NCI-H146 treated with DMSO at 0.1 percent for 48 hours (cell line): ENCODE results near the gene RAI1.

Experiments used
- DNase-seq: peaks from one replicate; lab custom pipeline; 2025; ENCODE audit not compliant: unreplicated experiment; lab: John Stamatoyannopoulos, UW

The RAI1 gene

GRCh38 chr17:17853811-17854447 lies 172.7 kb downstream of the RAI1 start:
- no peak for DNase-seq

- DNase-seq: no peak
Observed at GRCh38 chr17:17855976-17856375, 174.7 kb downstream of the RAI1 start.

DNA sequence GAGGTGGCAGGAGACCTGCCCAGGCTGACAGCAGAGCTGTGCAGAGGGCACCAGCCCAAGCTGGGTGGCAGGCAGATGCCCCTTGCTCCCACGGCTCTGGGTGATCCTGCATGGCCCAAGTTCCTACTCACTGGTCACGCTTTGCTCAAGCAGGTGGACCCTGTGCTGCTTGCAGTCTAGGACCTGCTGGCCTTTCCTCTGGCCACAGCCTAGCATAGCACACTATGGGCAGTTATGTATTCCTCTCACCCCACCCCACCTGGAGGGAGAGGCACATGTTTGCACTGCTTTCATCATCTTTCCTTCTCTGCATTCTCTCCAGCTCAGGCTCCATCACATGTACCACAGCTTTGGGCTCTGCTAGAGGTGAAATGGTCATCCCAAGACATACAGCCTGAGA lies 175.1 kb downstream of the RAI1 start:
- DNase-seq: no peak

GRCh38 chr17:17857496-17857895 lies 176.2 kb downstream of the RAI1 start:
- no peak for DNase-seq

GRCh38 chr17:17859909-17860765 lies 178.9 kb downstream of the RAI1 start:
- DNase-seq: no peak

DNA sequence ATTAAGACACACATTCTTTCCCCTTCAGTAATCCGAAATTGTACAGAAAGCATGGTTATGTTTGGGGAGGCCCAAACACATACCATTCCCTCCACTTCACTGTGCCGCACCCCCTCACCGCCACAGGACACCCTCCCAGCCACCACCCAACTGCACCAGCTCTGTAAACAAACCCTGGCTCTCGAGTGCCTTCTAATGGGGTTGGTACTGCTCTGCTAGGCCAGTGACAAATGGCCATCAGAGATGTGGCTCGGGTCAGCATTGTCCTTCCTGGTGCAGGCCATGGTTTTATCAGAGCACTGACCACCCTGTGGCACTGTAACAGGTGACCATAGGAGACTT lies 179.5 kb downstream of the RAI1 start:
- no peak for DNase-seq
